Stomach (tissue), 9 donors: Measurements from ENCODE around the gene THBD. TPM values are rescaled to one million over a fixed set of nuclear protein-coding genes. Genes with fewer than 3 reads are reported as not detected.

Experiments used
- DNase-seq, 2 donors: peaks; one replicate each; pipeline versions ENCODE4 v3.0.0 to v3.0.0-alpha.2; 2013 to 2019
- H3K27ac ChIP-seq, 5 donors: fragments of 200-600 bp in 4 of 5; sonication (generic) in 4 of 5; one replicate each; pipeline ENCODE4 v1.5.1; 2013 to 2019; ENCODE audit warnings: mild to moderate bottlenecking in 1 of 5, moderate library complexity in 1 of 5
- H3K27me3 ChIP-seq, 3 donors: fragments of 200-600 bp; sonication (generic); one replicate each; pipeline ENCODE4 v1.5.1; 2017 to 2019; ENCODE audit warnings: mixed run types in 1 of 3
- H3K36me3 ChIP-seq, 4 donors: fragments of 200-600 bp; sonication (generic); 1 replicate in 3 of 4; 2 replicates in 1 of 4; pipeline ENCODE4 v1.5.1; 2016 to 2019
- H3K4me1 ChIP-seq, 4 donors: fragments of 200-600 bp; sonication (generic); one replicate each; pipeline ENCODE4 v1.5.1; 2016 to 2019
- H3K4me3 ChIP-seq, 4 donors: fragments of 200-600 bp; sonication (generic) in 3 of 4; one replicate each; pipeline ENCODE4 v1.5.1; 2016 to 2019; ENCODE audit warnings: mild to moderate bottlenecking in 1 of 4
- H3K9me3 ChIP-seq, 4 donors: fragments of 200-600 bp; sonication (generic); one replicate each; pipeline ENCODE4 v1.5.1; 2016 to 2019
- CTCF ChIP-seq, 7 experiments: fragments of 450-650 bp in 4 of 7; fragments of 200-600 bp in 3 of 7; sonication (generic) in 3 of 7; IDR thresholded peaks; one replicate each; pipeline ENCODE4 v1.5.1; 2016 to 2019; ENCODE audit warnings: antibody characterized with exemption in 7 of 7, control low read depth in 2 of 7, mild to moderate bottlenecking in 1 of 7
- EP300 ChIP-seq: sonication (generic); formaldehyde crosslinking; IDR thresholded peaks from one replicate; pipeline ENCODE4 v1.6.1; 2017; ENCODE audit warnings: antibody characterized with exemption
- POLR2A ChIP-seq, 4 donors: fragments of 450-650 bp; IDR thresholded peaks; one replicate each; pipeline ENCODE4 v1.6.1; 2016; ENCODE audit warnings: antibody characterized with exemption in 4 of 4, control low read depth in 2 of 4, mild to moderate bottlenecking in 1 of 4, moderate library complexity in 1 of 4
- POLR2AphosphoS5 ChIP-seq, 3 donors: sonication (generic); formaldehyde crosslinking; IDR thresholded peaks; one replicate each; pipeline ENCODE4 v1.6.1; 2016; ENCODE audit warnings: antibody characterized with exemption in 3 of 3
- WGBS, 5 donors: extraction: QIAGEN DNeasy Blood & Tissue Kit in 3 of 5; methylation state at CpG; one replicate each; pipeline versions ENCODE4 v1.1.5 to v1.1.7; 2013 to 2018; 5-methylcytosine and 5-hydroxymethylcytosine counted together
- intact Hi-C: fragments of 100-400 bp; cut with DNase I; formaldehyde crosslinking; loops from one replicate; pipeline ENCODE4 v1.15.1; 2023; ENCODE audit warnings: low total_unique reads
- polyA plus RNA-seq, 3 donors: library from polyadenylated mRNA; stranded (reverse); fragments of 200-250 nt; gene quantifications; one replicate each; pipeline ENCODE4 v1.2.3, GENCODE V29; 2013
- total RNA-seq, 5 donors: library from RNA; depleted of rRNA; stranded (reverse); fragments of >200 nt; gene quantifications; one replicate each; pipeline versions ENCODE4 v1.1.0 to v1.2.3, GENCODE V29; 2014 to 2016
- donor health status: healthy with polysubstance abuse.
- donor health status: Bipolar disorder and iron deficiency.
- donor health status: healthy.

Gene THBD
- total and polyA plus RNA-seq, 8 donors, result 2.7 to 83.5 (median 21.8) TPM

GRCh38 chr20:23019403-23019802, 30.1 kb downstream of the THBD start:
- Histone ChIP-seq H3K27me3 (no peaks in the 10 kb centered on the region), H3K4me1 (peaks cover 0 to 11% (median 5%) of the 10 kb centered on the region in 4 donors), H3K36me3 (no peaks in the 10 kb centered on the region), H3K27ac (no peak overlapping the region), H3K4me3 (no peak overlapping the region), H3K9me3 (no peaks in the 10 kb centered on the region)
- TF ChIP-seq POLR2AphosphoS5 (IDR thresholded peaks at IDR 0.05), result no peak
- TF ChIP-seq CTCF (IDR thresholded peaks at IDR 0.05), result no peak
- no peak for TF ChIP-seq POLR2A (IDR thresholded peaks at IDR 0.05)
- no peak for TF ChIP-seq EP300
- intact Hi-C loops, result no loop called here
- no peak for DNase-seq
- WGBS, 5 donors, result 42 to 59% (median 45%) methylated on average over 6 to 7 of the region's 7 CpGs

GRCh38 chr20:23018941-23019340, 30.5 kb downstream of the THBD start:
- Histone ChIP-seq H3K27me3 (no peaks in the 10 kb centered on the region), H3K9me3 (no peaks in the 10 kb centered on the region), H3K27ac (no peak overlapping the region), H3K4me1 (peaks cover 0 to 9% (median 4%) of the 10 kb centered on the region in 4 donors), H3K4me3 (no peak overlapping the region), H3K36me3 (no peaks in the 10 kb centered on the region)
- intact Hi-C loops, result no loop called here
- TF ChIP-seq EP300 (no peak), CTCF (IDR thresholded peaks at IDR 0.05) (no peak)
- DNase-seq, result no peak
- 87 to 96% (median 91%) methylated on average over 11 of the region's 11 CpGs for WGBS, 5 donors

GRCh38 chr20:23018432-23018831, 31.0 kb downstream of the THBD start:
- H3K4me3 ChIP-seq, result no peak overlapping the region
- peaks cover 0 to 4% (median 2%) of the 10 kb centered on the region in 4 donors for H3K4me1 ChIP-seq
- H3K27ac ChIP-seq, result no peak overlapping the region
- DNase-seq, result no peak
- TF ChIP-seq POLR2AphosphoS5 (IDR thresholded peaks at IDR 0.05) (no peak), CTCF (IDR thresholded peaks at IDR 0.05) (no peak), POLR2A (IDR thresholded peaks at IDR 0.05) (no peak), EP300 (no peak)
- no peaks in the 10 kb centered on the region for H3K9me3 ChIP-seq
- H3K27me3 ChIP-seq, result no peaks in the 10 kb centered on the region
- intact Hi-C loops, result no loop called here
- no peaks in the 10 kb centered on the region for H3K36me3 ChIP-seq

GRCh38 chr20:23017516-23017915, 32.0 kb downstream of the THBD start:
- Histone ChIP-seq H3K27me3 (no peaks in the 10 kb centered on the region), H3K36me3 (no peaks in the 10 kb centered on the region), H3K9me3 (no peaks in the 10 kb centered on the region), H3K27ac (no peak overlapping the region), H3K4me1 (no peaks in the 10 kb centered on the region), H3K4me3 (no peak overlapping the region)
- TF ChIP-seq POLR2AphosphoS5 (IDR thresholded peaks at IDR 0.05), result no peak
- no peak for TF ChIP-seq CTCF (IDR thresholded peaks at IDR 0.05)
- no peak for TF ChIP-seq POLR2A (IDR thresholded peaks at IDR 0.05)
- no peak for TF ChIP-seq EP300
- DNase-seq, result no peak
- 61 to 76% (median 63%) methylated on average over 2 of the region's 2 CpGs for WGBS, 5 donors
- intact Hi-C loops, result no loop called here
